Measurements from ENCODE around the gene GSS.

DNA sequence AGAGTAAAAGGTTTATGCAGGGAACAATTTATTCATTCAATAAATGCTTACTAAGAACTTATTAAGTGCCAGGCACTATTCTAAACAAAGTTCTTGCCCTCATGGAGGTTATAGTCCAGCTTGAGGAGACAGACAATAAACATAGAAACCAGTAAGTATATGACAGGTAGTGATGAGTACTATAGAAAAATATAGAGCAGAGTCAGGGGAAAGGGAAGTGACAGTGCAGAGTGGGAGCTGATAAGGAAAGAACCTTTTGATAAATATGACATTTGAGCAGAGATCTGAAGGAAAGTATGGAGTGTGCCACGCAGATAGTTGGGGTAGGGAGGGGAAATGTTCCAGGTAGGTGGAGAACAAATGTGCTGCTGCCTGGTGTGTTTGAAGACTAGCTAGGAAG is 67.1 kb downstream of the GSS start:
- TF ChIP-seq CTCF (IDR thresholded peaks at IDR 0.05) (no peak), POLR2A (IDR thresholded peaks at IDR 0.05) (no peak), POLR2AphosphoS5 (IDR thresholded peaks at IDR 0.05; ENCODE audit: insufficient read depth in 1 of 2, low read depth in 1 of 2) (no peak)
